22Rv1 (cell line): ENCODE measurements around the gene PRDM10.

ENCODE experiments used
- ZFX ChIP-seq: fragments of 450-650 bp; IDR thresholded peaks from 2 replicates; pipeline ENCODE4 v1.6.1; 2017; ENCODE audit warnings: antibody characterized with exemption, borderline replicate concordance
- TF ChIP-seq, protein P1 (sequence below): fragments of 450-650 bp; IDR thresholded peaks from 2 replicates; pipeline ENCODE4 v1.5.1; 2017; ENCODE audit warnings: mild to moderate bottlenecking

DNA sequence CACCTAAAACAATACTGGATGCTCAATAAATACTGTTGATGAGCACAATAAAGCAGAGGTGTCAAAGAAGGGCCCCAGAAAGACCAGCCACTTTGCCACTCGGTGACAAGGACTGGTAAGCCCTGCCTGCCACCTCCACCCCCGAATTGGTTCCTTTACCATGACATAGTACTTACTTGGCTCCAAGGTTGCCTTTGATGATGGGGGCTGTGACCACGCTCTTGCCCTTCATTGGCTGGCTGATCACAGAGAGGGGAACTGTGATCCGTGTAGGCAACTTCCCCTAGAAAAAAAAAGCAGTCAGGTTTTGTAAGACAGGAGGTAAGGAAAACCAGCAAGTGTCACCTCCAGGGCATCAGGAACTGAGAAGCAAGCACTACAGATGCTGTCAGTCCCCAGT, 136.9 kb downstream of the PRDM10 start:
- TF ChIP-seq, protein P1, sequence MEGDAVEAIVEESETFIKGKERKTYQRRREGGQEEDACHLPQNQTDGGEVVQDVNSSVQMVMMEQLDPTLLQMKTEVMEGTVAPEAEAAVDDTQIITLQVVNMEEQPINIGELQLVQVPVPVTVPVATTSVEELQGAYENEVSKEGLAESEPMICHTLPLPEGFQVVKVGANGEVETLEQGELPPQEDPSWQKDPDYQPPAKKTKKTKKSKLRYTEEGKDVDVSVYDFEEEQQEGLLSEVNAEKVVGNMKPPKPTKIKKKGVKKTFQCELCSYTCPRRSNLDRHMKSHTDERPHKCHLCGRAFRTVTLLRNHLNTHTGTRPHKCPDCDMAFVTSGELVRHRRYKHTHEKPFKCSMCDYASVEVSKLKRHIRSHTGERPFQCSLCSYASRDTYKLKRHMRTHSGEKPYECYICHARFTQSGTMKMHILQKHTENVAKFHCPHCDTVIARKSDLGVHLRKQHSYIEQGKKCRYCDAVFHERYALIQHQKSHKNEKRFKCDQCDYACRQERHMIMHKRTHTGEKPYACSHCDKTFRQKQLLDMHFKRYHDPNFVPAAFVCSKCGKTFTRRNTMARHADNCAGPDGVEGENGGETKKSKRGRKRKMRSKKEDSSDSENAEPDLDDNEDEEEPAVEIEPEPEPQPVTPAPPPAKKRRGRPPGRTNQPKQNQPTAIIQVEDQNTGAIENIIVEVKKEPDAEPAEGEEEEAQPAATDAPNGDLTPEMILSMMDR = no peak
- no peak for TF ChIP-seq ZFX
